ENCODE results near the gene BTBD8. TPM values are rescaled to one million over a fixed set of nuclear protein-coding genes. Genes with fewer than 3 reads are reported as not detected.
A peak's percentile ranks its signal among the peaks of the same experiment; 100 is the strongest.

The BTBD8 gene
- total RNA-seq, 1 donor from 2014 or later: 3.9 TPM

DNA sequence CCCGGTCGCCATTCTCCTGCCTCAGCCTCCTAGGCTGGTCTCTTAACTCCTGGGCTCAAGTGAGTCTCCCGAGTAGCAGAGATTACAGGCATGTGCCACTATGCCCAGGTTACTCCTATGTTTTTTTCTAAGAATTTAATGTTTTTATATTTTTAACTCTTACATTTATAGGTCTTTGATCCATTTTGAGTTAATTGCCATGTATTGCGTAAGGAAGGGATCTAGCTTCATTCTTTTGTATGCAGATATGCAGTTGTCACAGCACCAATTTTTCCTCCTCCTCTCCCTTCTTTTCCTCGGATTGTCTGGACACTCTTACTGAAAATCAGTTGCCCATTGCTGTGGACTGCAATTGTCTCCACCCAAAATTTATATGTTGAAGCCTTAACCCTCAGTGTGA is 11.5 kb downstream of the BTBD8 start:
- DNase-seq (ENCODE audit: low read depth): no peak

DNA sequence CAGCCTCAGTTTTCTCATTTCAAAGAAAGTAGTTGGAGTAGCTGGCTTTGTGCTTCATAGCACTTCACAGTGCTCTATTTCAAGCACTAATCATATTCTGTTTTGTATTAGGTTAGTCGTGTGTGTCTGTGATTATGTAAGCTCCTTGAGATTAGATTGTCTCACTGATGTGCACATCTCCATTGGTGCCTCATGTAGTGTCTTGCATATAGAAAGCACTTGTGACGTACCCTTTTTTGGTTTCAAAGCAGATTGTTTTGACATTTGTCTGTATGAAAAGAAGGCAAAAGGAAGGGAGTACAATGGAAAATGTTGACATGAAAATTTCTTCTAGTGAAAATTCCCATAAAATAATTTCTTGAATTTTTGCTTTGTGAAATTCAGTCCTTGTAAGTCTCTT is 13.9 kb downstream of the BTBD8 start:
- no peak for DNase-seq (ENCODE audit: low read depth)

DNA sequence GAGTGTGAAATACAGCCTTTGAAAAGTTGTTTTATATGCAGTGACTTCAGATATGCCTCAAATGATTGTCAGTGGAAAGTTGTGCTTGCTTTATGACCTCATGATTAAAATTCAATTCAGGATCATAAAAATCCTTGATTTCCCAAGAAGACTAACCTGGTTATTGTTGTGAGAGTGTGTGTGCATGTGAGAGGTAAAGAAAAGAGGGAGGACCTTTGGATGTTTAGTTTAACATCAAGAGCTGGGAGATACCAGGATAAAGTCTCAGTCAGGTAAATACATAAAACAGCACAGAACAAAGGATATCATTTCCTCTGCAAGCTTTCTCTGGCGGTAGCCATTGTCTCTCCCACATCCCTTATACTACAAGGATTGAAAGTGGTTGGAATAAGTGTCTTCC is 14.4 kb downstream of the BTBD8 start:
- DNase-seq (ENCODE audit: low read depth): no peak

DNA sequence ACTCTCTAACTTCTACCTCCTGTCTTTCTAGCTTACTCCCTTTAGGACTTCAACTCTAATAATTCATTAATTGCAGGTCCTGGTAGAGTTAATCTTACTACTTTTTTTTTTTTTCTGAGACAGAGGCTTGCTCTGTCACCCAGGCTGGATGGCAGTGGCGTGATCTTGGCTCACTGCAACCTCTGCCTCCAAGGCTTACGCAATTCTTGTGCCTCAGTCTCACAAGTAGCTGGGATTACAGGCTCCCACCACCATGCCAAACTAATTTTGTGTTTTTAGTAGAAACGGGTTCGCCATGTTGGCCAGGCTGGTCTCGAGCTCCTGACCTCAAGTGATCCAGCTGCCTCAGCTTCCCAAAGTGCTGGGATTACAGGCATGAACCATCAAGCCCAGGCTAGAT is 15.7 kb downstream of the BTBD8 start:
- no peak for DNase-seq (ENCODE audit: low read depth)

DNA sequence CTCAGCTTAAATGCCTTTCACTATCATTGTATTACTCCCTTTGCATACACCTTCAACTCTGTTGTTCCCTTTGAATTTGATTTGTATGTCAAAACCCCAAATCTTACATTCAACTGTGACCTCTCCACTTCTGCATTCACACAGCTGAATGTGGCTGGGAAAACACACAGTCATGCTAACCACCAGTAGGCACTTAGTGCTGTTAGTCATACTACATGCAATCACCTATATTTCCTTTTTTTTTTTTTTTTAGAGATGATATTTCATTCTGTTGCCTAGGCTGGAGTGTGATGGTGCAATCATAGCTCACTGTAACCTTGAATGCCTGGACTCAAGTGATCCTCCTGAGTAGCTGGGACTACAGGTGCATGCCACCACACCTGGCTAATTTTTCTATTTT is 16.2 kb downstream of the BTBD8 start:
- no peak for DNase-seq (ENCODE audit: low read depth)

DNA sequence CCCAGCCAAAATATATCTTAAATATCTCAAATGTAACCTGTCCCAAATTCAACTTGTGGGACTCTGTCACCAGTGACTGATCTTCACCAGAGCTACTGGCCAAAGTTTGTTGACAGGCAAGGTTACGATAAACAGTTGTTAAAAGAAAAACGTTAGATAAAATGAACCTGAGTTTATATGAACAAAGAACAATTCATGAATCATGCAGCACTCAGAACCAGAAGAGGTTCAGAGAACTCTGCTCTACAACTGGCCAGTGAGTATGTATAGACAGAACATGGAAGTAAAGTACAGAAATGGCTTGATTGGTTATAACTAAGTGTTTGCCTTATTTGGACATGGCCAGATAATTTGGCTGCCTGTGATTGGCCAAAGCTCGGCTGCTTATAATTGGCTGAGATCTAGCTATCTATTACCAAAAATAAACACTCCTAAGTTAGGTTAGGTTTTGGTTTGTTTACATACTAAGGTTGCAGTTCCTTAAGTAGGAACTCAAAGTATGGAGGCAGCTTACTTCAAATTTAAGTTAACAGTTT is 25.5 kb downstream of the BTBD8 start:
- DNase-seq (ENCODE audit: low read depth): no peak

DNA sequence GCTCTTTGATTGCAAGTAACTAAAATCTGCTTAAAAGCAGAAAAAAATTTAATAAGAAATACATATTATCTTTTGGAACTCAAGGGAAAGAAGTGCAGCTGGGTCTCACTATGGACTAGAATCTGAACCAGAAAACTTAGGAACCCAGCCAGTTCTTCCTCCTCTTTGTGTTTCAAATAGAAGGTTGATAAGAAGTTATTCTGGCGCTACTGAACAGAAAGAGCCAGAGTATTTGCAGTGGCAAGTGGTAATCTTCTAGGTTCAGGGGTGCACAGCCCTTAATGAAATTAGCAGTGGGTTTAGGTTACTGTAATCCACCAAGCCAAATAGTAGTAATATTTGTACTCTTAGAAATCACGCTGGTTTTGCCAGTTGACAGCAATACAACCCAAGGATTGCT is 28.5 kb downstream of the BTBD8 start:
- no peak for DNase-seq (ENCODE audit: low read depth)

DNA sequence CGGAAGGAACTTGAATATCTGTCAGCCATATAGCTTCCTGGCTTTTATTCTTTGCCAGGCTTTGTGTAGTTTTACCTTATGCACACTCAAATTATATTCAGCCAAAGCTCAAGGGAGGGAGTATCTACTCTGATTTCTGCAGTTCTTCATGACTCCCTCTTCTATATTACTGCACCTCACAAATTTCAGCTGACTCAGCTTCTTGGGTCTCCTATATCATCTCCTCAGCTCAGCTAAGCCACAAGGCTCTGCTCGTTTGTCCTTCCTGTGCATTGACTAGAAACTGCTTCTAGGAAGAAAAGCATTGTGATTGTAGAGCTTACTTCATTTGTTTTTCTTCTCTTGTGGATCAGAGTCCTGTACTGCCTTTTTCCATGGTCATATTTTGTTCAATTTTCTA is 37.4 kb downstream of the BTBD8 start:
- DNase-seq (ENCODE audit: low read depth): no peak

DNA sequence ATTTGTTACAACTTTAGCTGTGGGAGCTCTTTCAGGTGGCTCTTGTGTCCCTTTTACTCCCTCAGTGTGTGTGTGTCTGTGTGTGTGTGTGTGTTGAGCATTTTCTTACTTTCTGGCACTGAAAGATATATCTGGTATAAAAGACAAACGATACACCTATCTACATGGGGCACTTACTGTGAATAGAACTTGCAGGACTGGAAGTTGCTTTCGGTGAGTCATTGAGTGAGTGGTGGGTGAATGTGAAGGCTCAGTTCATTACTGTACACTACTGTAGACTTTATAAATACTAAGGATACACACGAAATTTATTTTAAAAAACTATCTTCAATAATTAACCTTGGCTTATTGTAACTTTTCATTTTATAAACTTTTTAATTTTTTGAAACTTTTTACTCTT is 38.7 kb downstream of the BTBD8 start:
- DNase-seq (ENCODE audit: low read depth): peak; percentile 5

DNA sequence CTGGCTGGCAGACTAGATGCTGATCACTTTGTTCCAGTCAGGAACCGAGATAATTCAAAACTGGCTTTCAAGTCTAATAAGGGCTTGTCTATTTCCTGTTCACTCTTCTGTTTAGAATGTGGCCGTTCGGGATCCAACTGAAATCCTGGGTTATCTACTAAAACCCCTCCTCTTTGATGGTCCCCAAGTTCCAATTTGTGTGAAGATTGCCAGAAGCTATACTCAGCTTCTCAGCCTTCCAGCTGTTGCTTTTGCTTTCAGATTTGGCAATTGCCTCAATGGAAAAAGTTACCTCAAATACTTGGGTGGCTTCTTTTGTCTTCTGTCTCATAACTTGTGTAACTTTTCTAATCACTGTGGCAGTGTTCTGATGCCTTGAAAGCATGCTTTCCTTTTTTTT is 43.7 kb downstream of the BTBD8 start:
- DNase-seq (ENCODE audit: low read depth): peak; percentile 3

DNA sequence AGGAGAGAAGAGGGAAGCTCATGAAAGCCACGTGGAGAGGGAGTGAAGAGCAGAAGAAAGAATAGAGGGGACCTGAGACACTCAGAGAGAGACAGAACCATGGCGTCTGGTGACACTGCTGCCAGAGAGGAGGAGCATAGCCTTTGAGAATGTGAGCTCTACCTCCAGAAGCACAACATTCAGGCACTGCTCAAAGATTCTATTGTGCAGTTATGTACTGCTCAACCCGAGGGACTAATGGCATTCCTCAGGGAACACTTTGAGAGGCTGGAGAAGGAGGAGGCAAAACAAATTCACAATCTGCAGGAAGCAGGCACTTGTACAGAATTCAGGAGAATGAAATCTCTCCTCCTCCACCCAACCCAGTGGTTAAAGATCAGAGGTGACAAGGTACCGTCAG is 45.1 kb downstream of the BTBD8 start:
- no peak for DNase-seq (ENCODE audit: low read depth)

DNA sequence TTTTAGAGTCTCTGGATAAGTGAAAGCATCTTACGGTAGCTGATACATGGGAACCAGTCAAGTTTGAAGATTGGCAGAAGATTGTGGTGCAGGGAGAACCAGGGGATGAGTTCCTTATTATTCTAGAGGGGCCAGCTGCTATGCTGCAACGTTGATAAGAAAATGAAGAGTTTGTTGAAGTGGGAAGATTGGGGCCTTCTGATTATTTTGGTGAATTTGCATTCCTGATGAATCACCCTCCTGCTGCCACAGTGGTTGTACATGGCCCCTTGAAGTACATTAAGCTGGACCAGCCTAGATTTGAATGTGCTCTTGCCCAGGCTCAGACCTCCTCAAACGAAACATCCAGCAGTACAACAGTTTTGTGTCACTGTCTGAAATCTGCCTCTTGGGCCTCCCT is 45.9 kb downstream of the BTBD8 start:
- no peak for DNase-seq (ENCODE audit: low read depth)

DNA sequence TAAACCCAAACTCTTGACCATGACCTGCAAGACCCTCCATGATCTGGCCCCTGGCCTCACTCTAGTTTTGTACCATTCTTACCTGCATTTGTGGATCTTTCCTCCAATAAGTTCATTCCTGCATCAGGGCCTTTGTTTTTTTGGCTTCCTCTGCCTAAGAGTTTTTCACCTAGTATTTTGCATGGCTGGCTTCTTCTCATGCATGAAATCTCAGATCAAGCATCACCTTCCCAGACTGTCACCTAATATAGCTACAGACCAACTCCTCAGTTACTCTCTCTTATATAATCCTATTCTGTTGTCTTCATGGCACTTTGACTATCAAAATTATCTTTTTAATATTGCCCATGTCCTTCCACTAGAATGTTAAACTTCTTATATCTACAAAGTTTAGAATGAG is 54.2 kb downstream of the BTBD8 start:
- no peak for DNase-seq (ENCODE audit: low read depth)

DNA sequence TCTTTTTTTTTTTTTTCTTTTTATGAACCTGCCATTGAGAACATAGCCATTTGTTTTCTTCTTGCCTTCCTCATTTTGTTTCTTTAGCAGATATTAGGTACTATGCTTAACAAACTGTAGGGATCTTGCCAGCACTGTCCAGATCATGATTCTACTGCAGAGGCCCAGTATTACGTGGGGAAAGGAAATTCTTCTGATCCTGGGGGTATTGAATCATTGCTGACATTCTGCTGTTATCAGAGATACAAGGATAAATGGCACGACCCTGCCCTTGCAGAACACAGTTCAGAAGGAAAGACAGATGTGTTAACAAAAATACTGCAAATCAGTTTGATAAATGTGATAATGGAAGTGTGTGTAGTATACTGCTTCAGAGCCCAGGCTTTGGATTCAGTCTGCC is 56.2 kb downstream of the BTBD8 start:
- DNase-seq (ENCODE audit: low read depth): no peak

DNA sequence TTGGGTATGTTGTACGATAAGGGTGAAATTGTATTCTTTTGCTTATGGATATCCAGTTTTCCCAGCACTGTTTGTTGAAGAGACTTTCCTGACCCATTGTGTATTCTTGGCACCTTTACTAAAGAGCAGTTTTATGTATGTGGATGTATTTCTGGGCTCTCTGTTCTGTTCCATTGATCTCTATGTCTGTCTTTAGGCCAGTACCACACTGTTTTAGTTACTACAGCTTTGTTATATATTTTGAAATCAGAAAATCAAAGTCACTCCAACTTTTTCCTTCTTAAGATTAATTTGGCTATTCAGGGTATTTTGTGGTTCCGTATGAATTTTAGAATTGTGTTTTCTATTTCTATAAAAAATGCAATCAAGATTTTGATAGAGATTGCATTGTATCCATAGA is 74.8 kb downstream of the BTBD8 start:
- no peak for DNase-seq (ENCODE audit: low read depth)

DNA sequence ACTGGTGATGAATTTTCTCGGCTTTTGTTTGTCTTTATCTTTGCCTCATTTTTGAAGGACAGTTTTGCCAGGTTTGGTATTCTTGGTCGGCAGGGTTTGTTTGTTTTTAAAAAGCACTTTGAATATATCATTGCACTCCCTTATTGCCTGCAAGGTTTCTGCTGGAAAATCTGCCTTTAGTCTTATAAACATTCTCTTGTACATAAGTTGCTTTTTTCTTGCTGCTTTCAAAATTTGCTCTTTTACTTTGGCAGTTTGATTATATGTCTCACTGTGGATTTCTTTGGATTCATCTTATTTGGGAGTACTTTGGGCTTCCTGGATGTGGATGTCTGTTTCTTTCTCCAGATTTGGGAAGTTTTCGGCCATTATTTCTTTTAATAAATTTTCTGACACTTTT is 79.4 kb downstream of the BTBD8 start:
- DNase-seq (ENCODE audit: low read depth): no peak

DNA sequence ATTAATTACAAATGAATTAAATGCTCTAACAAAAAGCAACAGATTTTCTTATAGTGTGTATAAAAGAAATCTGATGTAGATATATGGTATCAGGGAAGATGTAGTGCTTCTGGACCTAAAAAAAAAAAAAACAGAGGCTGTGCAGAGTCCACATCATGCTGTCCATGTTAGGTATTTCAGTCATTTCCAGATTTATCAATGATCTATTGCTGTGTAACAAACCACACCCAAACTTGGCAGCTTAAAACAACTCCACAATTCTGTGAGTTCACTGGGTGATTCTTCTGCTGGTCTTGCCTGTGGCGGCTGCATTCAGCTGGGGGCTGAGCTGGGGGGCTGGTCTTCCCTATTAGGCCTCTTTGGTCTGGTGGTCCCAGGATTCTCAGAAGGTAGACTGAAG is 85.2 kb downstream of the BTBD8 start:
- no peak for DNase-seq (ENCODE audit: low read depth)

DNA sequence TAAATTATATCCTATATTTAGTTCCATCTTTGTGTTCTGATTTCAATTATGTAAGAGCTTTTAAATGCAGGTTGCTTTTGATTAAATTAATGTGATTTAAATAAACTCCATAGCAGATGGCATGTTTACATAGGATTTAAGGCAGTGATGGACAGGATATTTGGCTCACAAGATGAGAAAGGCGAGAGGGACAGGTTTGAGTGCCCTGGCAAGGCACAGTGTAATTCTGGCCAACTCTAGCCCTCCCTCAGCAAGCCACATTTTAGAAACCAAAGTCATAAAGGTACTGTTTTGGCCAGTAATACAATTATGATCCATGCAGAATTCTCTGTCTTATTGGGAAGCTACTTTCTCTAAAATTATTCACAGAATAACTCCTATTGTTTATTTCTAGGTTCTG is 87.0 kb downstream of the BTBD8 start:
- no peak for DNase-seq (ENCODE audit: low read depth)

DNA sequence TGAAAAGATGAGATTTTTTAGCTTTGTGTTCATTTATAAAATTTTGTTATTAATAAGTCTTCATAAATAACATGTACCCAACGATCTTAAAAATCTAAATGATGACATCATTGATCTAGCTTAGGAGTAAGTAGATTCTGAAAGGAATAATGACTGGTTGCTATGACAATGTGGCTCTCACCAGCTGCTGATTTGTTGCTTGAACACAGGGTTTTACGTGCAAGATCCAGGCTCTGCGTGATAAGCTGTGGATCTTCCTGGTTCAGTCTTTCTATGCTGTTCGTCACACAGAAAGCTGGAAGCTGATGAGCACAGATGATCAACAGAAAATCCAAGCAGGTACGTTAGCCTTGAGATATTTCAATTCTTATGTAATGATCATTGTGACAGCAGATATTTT is 88.5 kb downstream of the BTBD8 start:
- no peak for DNase-seq (ENCODE audit: low read depth)

DNA sequence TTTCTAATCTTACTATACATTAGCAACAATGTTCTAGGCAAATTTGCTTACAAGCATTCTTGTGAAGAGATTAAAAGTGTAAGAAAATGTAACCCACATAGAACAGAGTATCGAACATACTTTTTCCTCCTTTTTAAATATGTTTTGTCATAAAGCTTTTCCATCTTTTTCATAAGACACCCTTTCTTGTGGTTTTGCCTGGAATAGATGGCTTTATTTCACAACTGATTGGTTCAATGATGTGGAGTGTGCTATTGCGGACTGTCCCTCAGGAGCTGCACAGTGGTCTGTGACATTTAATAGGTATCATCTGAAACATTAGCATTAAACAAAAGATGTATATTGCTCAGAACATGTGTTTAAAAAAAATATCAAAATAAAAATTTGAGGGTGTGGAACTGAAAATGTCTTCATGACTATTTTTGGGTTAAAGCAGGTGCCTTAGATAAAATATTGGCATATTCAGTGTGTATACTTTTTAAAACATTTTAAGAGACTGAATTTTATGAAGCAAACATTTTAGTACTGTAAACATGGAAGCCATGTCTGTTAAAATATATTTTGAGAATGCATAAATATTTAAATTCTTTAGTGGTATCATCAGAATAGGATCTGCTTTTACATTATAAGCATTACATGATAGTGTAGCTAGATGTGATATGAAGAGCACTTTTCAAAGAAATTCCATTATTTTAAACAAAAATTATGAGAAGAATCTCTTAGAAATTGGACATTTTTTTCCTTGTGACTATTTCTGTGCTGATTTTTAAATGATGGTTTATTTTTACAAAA is 89.3 kb downstream of the BTBD8 start:
- DNase-seq (ENCODE audit: low read depth): no peak

DNA sequence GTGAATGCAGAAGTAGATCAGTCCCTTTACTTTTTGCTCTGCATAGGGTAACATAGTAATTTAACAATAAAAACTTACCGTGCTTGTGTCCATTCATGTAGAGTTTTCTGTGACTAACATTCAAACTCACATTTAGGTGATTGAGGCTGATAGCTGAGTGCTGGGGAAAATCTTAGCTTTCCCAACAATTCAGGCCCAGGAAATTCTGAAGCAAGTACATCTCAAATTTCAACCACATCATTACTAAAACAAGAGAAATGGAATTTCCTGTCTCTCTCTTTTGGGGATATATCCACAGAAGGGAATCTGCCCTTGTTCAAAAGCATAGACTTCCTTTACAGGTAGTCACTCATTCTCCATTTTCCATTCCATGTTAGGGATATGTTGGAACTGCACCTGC is 104.5 kb downstream of the BTBD8 start:
- DNase-seq (ENCODE audit: low read depth): peak; percentile 50

DNA sequence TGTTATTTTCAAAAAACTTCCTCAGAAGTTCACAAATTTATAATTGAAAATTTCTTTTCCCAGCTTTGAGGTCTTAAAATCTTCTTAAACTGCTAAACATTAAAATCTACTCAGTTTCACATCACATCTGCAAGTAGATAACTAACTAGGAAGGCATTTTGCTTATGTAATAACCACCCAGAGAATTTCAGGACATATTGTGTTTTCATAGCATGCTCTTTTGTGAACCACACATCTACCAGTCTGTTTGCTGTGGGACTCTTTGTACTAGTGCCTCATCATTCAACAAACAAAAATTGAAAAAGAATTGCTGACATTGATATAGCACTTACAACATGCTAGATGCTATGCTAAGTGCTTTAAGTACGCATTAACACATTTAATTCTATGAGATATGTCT is 105.9 kb downstream of the BTBD8 start:
- no peak for DNase-seq (ENCODE audit: low read depth)

DNA sequence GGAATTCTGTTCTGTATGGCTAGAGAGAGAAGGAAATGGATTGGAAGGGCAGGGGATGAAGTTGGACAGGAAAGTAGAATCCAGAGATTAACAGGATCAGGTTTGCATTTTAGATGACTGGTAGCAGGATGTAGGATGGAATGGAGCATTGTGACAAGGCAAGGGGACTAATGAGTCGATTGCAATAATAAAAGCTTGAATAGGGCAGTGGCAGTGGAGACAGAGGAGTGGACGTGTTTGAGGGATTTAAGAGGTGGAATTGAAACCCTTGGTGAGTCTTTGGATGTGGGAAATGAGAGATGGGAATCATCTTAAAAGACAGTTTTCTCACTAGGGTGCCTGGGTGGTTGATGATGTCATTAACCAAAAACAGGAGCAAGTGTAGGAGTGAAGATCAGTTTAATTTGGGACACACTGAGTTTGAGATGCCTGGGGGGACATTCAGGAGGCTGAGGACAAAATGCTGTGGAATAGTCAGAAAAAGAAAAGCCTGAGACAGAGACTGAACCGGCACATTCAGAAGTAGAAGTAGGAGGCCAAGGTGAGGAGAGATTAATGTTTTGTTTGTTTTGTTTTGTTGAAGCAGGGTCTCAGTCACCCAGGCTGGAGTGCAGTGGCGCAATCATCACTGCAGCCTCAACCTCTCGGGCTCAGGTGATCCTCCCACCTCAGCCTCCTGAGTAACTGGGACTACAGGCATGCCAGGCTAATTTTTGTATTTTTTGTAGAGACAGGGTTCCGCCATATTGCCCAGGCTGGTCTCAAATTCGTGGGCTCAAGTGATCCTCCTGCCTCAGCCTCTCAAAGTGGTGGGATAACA is 108.5 kb downstream of the BTBD8 start:
- DNase-seq (ENCODE audit: low read depth): no peak
